DOHH2 (cell line): Measurements from ENCODE around the gene ZBTB38.

Experiments
- H3F3A ChIP-seq: fragments of 200-600 bp; sonication (generic), shearing (Covaris generic); 2 replicates; pipeline ENCODE4 v1.6.0; 2016; ENCODE audit warnings: antibody characterized with exemption, mild to moderate bottlenecking; ENCODE audit not compliant: control insufficient read depth, insufficient read depth
- H3K27ac ChIP-seq: fragments of 200-600 bp; sonication (generic); 2 replicates; pipeline ENCODE4 v1.5.1; 2014; ENCODE audit warnings: low read depth, mild to moderate bottlenecking, low read length, moderate library complexity
- H3K27me3 ChIP-seq: fragments of 200-600 bp; sonication (generic); 2 replicates; pipeline ENCODE4 v1.6.1; 2014; ENCODE audit warnings: mild to moderate bottlenecking, low read length, mixed read lengths; ENCODE audit not compliant: control insufficient read depth
- H3K36me3 ChIP-seq: fragments of 200-600 bp; sonication (generic); 2 replicates; pipeline ENCODE4 v1.6.1; 2014; ENCODE audit warnings: mild to moderate bottlenecking, low read length, moderate library complexity, mixed read lengths; ENCODE audit not compliant: control insufficient read depth
- H3K4me1 ChIP-seq: fragments of 200-600 bp; sonication (generic); 2 replicates; pipeline ENCODE4 v1.6.1; 2014; ENCODE audit warnings: mild to moderate bottlenecking, low read length, mixed read lengths; ENCODE audit not compliant: control insufficient read depth
- H3K4me2 ChIP-seq: fragments of 200-600 bp; sonication (generic); 2 replicates; pipeline ENCODE4 v1.6.0; 2014; ENCODE audit warnings: mild to moderate bottlenecking, low read length, moderate library complexity
- H3K4me3 ChIP-seq: fragments of 200-600 bp; sonication (generic); 2 replicates; pipeline ENCODE4 v1.5.1; 2014; ENCODE audit warnings: mild to moderate bottlenecking, low read length, mixed read lengths
- H3K79me2 ChIP-seq: fragments of 200-600 bp; sonication (generic); 2 replicates; pipeline ENCODE4 v1.6.1; 2014; ENCODE audit warnings: mild to moderate bottlenecking, low read length, mixed read lengths; ENCODE audit not compliant: control insufficient read depth
- H3K9me2 ChIP-seq: fragments of 200-600 bp; sonication (generic); replicated peaks from 2 replicates; pipeline ENCODE4 v1.6.1; 2014; ENCODE audit warnings: mild to moderate bottlenecking, low read length, mixed read lengths; ENCODE audit not compliant: control insufficient read depth
- H3K9me3 ChIP-seq: fragments of 200-600 bp; sonication (generic); 2 replicates; pipeline ENCODE4 v1.6.1; 2014; ENCODE audit warnings: antibody characterized with exemption, low read length, mixed read lengths; ENCODE audit not compliant: control insufficient read depth, insufficient read depth
- H4K20me1 ChIP-seq: fragments of 200-600 bp; sonication (generic); 2 replicates; pipeline ENCODE4 v1.6.0; 2014; ENCODE audit warnings: low read depth, mild to moderate bottlenecking, antibody characterized with exemption, low read length, moderate library complexity; ENCODE audit not compliant: control insufficient read depth, insufficient read depth
- EZH2phosphoT487 ChIP-seq: fragments of 200-600 bp; sonication (generic); IDR thresholded peaks from 2 replicates; pipeline ENCODE4 v1.6.1; 2017; ENCODE audit warnings: borderline replicate concordance, mild to moderate bottlenecking, antibody characterized with exemption, low read length, moderate library complexity, mixed read lengths
- TF ChIP-seq, protein P1 (sequence below): fragments of 200-600 bp; sonication (generic); IDR thresholded peaks from one replicate; pipeline ENCODE4 v1.5.1; 2014; ENCODE audit warnings: antibody characterized with exemption, mild to moderate bottlenecking, low read depth, low read length; ENCODE audit not compliant: poor library complexity, severe bottlenecking

ZBTB38 gene

GRCh38 chr3:141331377-141332318 is 36.7 kb upstream of the ZBTB38 start:
- no peaks in the 10 kb centered on the region for H3K9me3 ChIP-seq
- no peaks in the 10 kb centered on the region for H3F3A ChIP-seq
- no peak overlapping the region for H3K27ac ChIP-seq
- H3K27me3 ChIP-seq: no peaks in the 10 kb centered on the region; the same call in 1 of the 2 replicates
- no peak overlapping the region for H3K4me3 ChIP-seq
- H3K36me3 ChIP-seq: no peaks in the 10 kb centered on the region
- H4K20me1 ChIP-seq: no peaks in the 10 kb centered on the region
- TF ChIP-seq EZH2phosphoT487: no peak
- TF ChIP-seq, protein P1, sequence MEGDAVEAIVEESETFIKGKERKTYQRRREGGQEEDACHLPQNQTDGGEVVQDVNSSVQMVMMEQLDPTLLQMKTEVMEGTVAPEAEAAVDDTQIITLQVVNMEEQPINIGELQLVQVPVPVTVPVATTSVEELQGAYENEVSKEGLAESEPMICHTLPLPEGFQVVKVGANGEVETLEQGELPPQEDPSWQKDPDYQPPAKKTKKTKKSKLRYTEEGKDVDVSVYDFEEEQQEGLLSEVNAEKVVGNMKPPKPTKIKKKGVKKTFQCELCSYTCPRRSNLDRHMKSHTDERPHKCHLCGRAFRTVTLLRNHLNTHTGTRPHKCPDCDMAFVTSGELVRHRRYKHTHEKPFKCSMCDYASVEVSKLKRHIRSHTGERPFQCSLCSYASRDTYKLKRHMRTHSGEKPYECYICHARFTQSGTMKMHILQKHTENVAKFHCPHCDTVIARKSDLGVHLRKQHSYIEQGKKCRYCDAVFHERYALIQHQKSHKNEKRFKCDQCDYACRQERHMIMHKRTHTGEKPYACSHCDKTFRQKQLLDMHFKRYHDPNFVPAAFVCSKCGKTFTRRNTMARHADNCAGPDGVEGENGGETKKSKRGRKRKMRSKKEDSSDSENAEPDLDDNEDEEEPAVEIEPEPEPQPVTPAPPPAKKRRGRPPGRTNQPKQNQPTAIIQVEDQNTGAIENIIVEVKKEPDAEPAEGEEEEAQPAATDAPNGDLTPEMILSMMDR: no peak
- H3K9me2 ChIP-seq: no peaks in the 10 kb centered on the region
- no peak overlapping the region for H3K4me2 ChIP-seq
- no peaks in the 10 kb centered on the region for H3K79me2 ChIP-seq
- peaks cover 2% of the 10 kb centered on the region for H3K4me1 ChIP-seq

GRCh38 chr3:141332416-141332815 is 35.9 kb upstream of the ZBTB38 start:
- Histone ChIP-seq H3K9me2 (no peaks in the 10 kb centered on the region), H3K4me2 (no peak overlapping the region), H3K27ac (no peak overlapping the region), H3K9me3 (no peaks in the 10 kb centered on the region), H3K79me2 (no peaks in the 10 kb centered on the region), H3K36me3 (no peaks in the 10 kb centered on the region), H3K4me1 (peaks cover 10% of the 10 kb centered on the region), H3K4me3 (no peak overlapping the region), H4K20me1 (no peaks in the 10 kb centered on the region), H3F3A (no peaks in the 10 kb centered on the region), H3K27me3 (no peaks in the 10 kb centered on the region; the same call in 1 of the 2 replicates)
- no peak for TF ChIP-seq EZH2phosphoT487
- TF ChIP-seq, protein P1: no peak

DNA sequence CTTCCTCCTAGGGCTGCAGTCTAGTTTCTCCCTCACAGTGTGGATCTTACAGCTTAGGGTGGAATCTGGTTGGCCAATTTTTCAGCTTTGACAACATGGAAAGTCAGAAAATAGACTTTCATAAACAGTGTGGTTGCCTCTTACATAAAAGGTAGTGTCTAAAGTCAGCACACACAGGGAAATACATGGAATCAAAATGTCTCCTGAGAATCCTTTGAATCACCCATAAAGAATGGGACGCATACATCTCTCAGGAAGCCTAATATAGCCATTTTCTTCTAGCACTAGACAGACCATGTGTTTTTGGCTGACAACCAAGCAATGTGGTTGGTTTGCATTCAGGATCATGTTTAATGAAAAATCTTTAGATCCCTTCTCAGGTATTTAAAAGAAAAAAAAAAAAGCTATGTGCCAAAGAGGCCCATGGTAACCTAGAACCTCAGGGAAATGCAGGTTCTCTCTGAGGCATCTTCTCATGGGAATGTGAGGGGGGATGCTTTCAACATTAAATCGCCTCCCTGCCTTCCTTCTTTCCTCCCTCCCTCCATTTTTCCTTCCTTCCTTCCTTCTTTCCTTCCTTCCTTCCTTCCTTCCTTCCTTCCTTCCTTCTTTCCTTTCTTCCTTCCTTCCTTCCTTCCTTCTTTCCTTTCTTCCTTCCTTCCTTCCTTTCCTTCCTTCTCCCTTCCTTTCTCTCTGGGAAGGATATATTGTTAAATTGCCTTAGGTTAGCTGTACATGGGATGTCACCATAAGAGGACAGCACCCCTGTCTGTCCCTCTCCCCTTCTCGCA is 34.3 kb upstream of the ZBTB38 start:
- Histone ChIP-seq H3K36me3 (no peaks in the 10 kb centered on the region), H3K4me3 (no peak overlapping the region), H3K4me1 (peaks cover 12% of the 10 kb centered on the region), H3K27me3 (no peaks in the 10 kb centered on the region; the same call in 1 of the 2 replicates), H3F3A (no peaks in the 10 kb centered on the region), H3K4me2 (no peak overlapping the region), H4K20me1 (no peaks in the 10 kb centered on the region), H3K79me2 (no peaks in the 10 kb centered on the region), H3K27ac (no peak overlapping the region), H3K9me3 (no peaks in the 10 kb centered on the region), H3K9me2 (no peaks in the 10 kb centered on the region)
- TF ChIP-seq EZH2phosphoT487: no peak
- TF ChIP-seq, protein P1: no peak
